ENCODE measurements around the gene CNOT1. TPM values are rescaled to one million over a fixed set of nuclear protein-coding genes. Genes with fewer than 3 reads are reported as not detected.

The CNOT1 gene
- total RNA-seq, 6 donors from 2014 or later, result 78.9 to 158 (median 151) TPM

GRCh38 chr16:58475091-58475619, 154.5 kb downstream of the CNOT1 start:
- no peak for ATAC-seq (ENCODE audit: low FRiP score in 2 of 2)
- Histone ChIP-seq H3K9me3 (no peaks in the 10 kb centered on the region), H3K36me3 (no peaks in the 10 kb centered on the region), H3K4me3 (no peak overlapping the region), H3K27ac (peak overlapping the region; percentile 63 to 87 (median 78)), H3K27me3 (peaks cover 0 to 2% (median 0%) of the 10 kb centered on the region in 4 donors), H3K4me1 (peaks cover 12 to 31% (median 24%) of the 10 kb centered on the region in 4 donors)
- DNase-seq, result no peak
- TF ChIP-seq POLR2AphosphoS5 (IDR thresholded peaks at IDR 0.05) (peak in 1 of 2 donors; percentile 62), POLR2A (IDR thresholded peaks at IDR 0.05) (no peak), EP300 (IDR thresholded peaks at IDR 0.05) (peak in 2 of 4 donors; percentile 62 to 65)
- WGBS, 2 donors, result 23 to 45% methylated on average over 4 of the region's 4 CpGs

- no peaks in the 10 kb centered on the region for H3K36me3 ChIP-seq
- H3K9me3 ChIP-seq, result no peaks in the 10 kb centered on the region
- WGBS, 2 donors, result 53 to 60% methylated on average over 10 of the region's 10 CpGs
- peaks cover 12 to 31% (median 24%) of the 10 kb centered on the region in 4 donors for H3K4me1 ChIP-seq
- ATAC-seq (ENCODE audit: low FRiP score in 2 of 2) (no peak), DNase-seq (no peak)
- no peak overlapping the region for H3K4me3 ChIP-seq
- H3K27me3 ChIP-seq, result peaks cover 0 to 2% (median 0%) of the 10 kb centered on the region in 4 donors
- H3K27ac ChIP-seq, result peak overlapping the region; percentile 63 to 84 (median 74)
- TF ChIP-seq EP300 (IDR thresholded peaks at IDR 0.05), result no peak
- TF ChIP-seq, protein P1, sequence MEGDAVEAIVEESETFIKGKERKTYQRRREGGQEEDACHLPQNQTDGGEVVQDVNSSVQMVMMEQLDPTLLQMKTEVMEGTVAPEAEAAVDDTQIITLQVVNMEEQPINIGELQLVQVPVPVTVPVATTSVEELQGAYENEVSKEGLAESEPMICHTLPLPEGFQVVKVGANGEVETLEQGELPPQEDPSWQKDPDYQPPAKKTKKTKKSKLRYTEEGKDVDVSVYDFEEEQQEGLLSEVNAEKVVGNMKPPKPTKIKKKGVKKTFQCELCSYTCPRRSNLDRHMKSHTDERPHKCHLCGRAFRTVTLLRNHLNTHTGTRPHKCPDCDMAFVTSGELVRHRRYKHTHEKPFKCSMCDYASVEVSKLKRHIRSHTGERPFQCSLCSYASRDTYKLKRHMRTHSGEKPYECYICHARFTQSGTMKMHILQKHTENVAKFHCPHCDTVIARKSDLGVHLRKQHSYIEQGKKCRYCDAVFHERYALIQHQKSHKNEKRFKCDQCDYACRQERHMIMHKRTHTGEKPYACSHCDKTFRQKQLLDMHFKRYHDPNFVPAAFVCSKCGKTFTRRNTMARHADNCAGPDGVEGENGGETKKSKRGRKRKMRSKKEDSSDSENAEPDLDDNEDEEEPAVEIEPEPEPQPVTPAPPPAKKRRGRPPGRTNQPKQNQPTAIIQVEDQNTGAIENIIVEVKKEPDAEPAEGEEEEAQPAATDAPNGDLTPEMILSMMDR (IDR thresholded peaks at IDR 0.05), result no peak
- no peak for TF ChIP-seq POLR2AphosphoS5 (IDR thresholded peaks at IDR 0.05)
- TF ChIP-seq POLR2A (IDR thresholded peaks at IDR 0.05), result no peak
These were observed 155.3 kb downstream of the CNOT1 start for GRCh38 chr16:58474296-58474695.

- H3K4me3 ChIP-seq, result no peak overlapping the region
- H3K4me1 ChIP-seq, result peaks cover 12 to 31% (median 24%) of the 10 kb centered on the region in 4 donors
- H3K27me3 ChIP-seq, result peaks cover 0 to 2% (median 0%) of the 10 kb centered on the region in 4 donors
- ATAC-seq (ENCODE audit: low FRiP score in 2 of 2) (no peak), DNase-seq (no peak)
- no peak for TF ChIP-seq POLR2A (IDR thresholded peaks at IDR 0.05)
- TF ChIP-seq, protein P1 (IDR thresholded peaks at IDR 0.05), result no peak
- peak in 1 of 4 donors; percentile 56 for TF ChIP-seq EP300 (IDR thresholded peaks at IDR 0.05)
- H3K27ac ChIP-seq, result peak overlapping the region; percentile 36 to 84 (median 74)
- 89 to 92% methylated on average over 3 of the region's 3 CpGs for WGBS, 2 donors
- no peaks in the 10 kb centered on the region for H3K9me3 ChIP-seq
- no peaks in the 10 kb centered on the region for H3K36me3 ChIP-seq
These were observed 156.8 kb downstream of the CNOT1 start for GRCh38 chr16:58472827-58473226.

DNA sequence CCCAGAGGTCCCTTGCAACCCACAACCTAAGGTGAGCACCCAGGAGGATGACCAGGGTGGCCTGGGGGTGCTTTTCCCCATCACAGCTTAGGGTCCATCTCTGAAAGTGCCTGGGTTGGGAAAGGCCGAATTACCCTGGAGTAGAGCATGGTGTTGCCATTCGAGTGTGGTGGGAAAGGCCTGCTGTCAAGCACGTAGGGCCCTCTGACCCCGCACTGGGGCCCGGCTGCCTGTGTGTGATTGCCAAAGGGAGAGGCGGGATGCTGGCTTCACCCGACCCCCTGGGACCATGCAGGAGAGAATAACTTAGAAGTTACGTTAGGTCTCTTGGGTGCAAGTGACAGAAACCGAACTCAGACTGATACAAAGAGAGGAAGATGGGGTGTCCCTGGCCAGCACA, 157.4 kb downstream of the CNOT1 start:
- peak in 1 of 2 donors; percentile 15 for ATAC-seq (ENCODE audit: low FRiP score in 2 of 2)
- no peaks in the 10 kb centered on the region for H3K9me3 ChIP-seq
- no peak for DNase-seq
- H3K4me1 ChIP-seq, result peaks cover 12 to 31% (median 24%) of the 10 kb centered on the region in 4 donors
- peaks cover 0 to 2% (median 0%) of the 10 kb centered on the region in 4 donors for H3K27me3 ChIP-seq
- WGBS, 2 donors, result 87% methylated on average over 9 of the region's 9 CpGs; no CpG with 5 or more reads in 1 of the 2 donors
- H3K4me3 ChIP-seq, result no peak overlapping the region
- TF ChIP-seq, protein P1 (IDR thresholded peaks at IDR 0.05), result no peak
- no peak for TF ChIP-seq POLR2AphosphoS5 (IDR thresholded peaks at IDR 0.05)
- no peak for TF ChIP-seq EP300 (IDR thresholded peaks at IDR 0.05)
- TF ChIP-seq POLR2A (IDR thresholded peaks at IDR 0.05), result no peak
- H3K27ac ChIP-seq, result peak overlapping the region; percentile 36 to 84 (median 74)
- H3K36me3 ChIP-seq, result no peaks in the 10 kb centered on the region

GRCh38 chr16:58471209-58471975, 158.2 kb downstream of the CNOT1 start:
- peak overlapping the region; percentile 36 to 84 (median 74) for H3K27ac ChIP-seq

More at GRCh38 chr16:58471209-58471975, 158.2 kb downstream of the CNOT1 start:
- Histone ChIP-seq H3K36me3 (no peaks in the 10 kb centered on the region), H3K9me3 (no peaks in the 10 kb centered on the region), H3K4me3 (no peak overlapping the region), H3K4me1 (peaks cover 10 to 27% (median 22%) of the 10 kb centered on the region in 4 donors), H3K27me3 (peaks cover 0 to 4% (median 1%) of the 10 kb centered on the region in 4 donors)
- TF ChIP-seq EP300 (IDR thresholded peaks at IDR 0.05) (no peak), POLR2A (IDR thresholded peaks at IDR 0.05) (no peak), POLR2AphosphoS5 (IDR thresholded peaks at IDR 0.05) (no peak)
- TF ChIP-seq, protein P1 (IDR thresholded peaks at IDR 0.05), result no peak
- DNase-seq (no peak), ATAC-seq (ENCODE audit: low FRiP score in 2 of 2) (no peak)
- WGBS, 2 donors, result 32 to 53% methylated on average over 8 to 10 of the region's 10 CpGs

All from upper lobe of left lung (tissue), 6 donors.